Hematopoietic multipotent progenitor cell (in vitro differentiated cells): ENCODE data around the gene GOPC. TPM values are rescaled to one million over a fixed set of nuclear protein-coding genes. Genes with fewer than 3 reads are reported as not detected.

Source experiments
- DNase-seq, 3 donors: peaks; one replicate each; pipeline ENCODE4 v3.0.0-alpha.2; 2011 to 2015; ENCODE audit warnings: low read depth in 2 of 3, low spot score in 2 of 3
- total RNA-seq: library from RNA; depleted of rRNA; stranded (reverse); fragments of >200 nt; gene quantifications from one replicate; pipeline ENCODE4 v1.2.3, GENCODE V29; 2012

GOPC gene
- total RNA-seq, 1 donor = 12.9 TPM

DNA sequence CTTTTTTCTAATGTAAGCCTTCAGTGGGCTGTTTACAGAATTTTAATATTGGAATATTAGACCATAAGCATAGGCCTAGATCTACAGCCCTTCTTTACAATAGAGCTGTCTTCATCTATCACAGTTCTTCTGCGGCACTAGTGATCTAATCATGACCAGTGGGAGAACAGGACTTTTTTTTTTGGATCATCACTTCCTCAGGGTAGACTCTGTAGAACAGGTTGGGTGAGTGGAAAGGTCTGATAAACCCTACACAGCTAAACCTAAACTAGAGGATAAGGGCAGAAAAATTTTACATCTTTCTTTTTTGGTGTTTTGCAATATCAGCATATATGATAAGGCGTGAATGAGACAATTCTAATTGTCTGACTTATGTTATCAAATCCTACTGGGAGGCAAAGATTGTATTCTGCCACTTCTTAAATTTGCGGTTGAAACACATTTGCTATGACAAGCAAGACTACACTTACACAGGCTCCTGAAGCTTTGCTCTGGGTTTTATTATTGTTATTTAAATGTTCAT, 52.2 kb downstream of the GOPC start:
- DNase-seq = no peak

GRCh38 chr6:117549611-117550010, 52.7 kb downstream of the GOPC start:
- no peak for DNase-seq

GRCh38 chr6:117548797-117549301, 53.5 kb downstream of the GOPC start:
- DNase-seq = no peak

DNA sequence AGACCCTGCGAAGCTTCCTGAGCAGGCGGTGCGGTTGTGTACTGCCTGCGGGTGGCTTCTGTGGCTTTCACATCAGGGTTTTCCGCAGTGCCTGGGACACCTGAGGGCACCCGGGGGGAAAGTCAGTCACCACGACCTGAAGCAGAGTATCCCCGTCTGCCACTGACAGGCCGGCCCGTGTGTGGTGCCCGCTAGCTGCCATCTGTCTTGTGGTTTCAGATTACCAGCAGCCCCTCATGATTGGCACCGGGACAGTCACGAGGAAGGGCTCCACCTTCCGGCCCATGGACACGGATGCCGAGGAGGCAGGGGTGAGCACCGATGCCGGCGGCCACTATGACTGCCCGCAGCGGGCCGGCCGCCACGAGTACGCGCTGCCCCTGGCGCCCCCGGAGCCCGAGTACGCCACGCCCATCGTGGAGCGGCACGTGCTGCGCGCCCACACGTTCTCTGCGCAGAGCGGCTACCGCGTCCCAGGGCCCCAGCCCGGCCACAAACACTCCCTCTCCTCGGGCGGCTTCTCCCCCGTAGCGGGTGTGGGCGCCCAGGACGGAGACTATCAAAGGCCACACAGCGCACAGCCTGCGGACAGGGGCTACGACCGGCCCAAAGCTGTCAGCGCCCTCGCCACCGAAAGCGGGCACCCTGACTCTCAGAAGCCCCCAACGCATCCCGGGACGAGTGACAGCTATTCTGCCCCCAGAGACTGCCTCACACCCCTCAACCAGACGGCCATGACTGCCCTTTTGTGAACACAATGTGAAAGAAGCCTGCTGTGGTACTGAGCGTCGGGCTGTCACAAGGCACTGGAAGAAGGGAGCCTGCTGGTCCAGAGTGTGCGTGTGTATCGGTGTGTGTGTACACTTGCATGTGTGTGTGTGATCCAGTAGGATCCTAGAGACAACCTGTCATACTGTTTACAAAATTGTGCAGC, 54.4 kb downstream of the GOPC start:
- peak in 2 of 3 donors; percentile 71 to 82 for DNase-seq

DNA sequence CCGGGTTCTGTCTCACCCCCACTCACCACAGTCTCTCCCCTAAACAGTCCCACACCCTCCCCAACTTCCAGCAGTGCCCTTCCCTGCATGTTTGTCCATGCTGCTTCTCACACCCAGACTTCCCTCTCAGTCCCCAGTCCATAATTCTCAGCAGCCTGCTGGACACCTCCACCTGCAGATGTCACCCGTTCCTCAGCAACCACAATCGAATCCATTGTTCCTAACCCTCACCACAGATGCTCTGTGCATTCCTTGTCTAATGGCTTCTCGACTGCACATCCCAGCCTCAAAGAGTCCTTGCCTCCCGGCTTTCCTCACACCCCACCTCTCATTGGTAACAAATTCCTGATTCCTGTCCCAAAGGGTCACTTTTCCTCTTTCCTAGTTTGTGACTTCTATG, 55.6 kb downstream of the GOPC start:
- no peak for DNase-seq

DNA sequence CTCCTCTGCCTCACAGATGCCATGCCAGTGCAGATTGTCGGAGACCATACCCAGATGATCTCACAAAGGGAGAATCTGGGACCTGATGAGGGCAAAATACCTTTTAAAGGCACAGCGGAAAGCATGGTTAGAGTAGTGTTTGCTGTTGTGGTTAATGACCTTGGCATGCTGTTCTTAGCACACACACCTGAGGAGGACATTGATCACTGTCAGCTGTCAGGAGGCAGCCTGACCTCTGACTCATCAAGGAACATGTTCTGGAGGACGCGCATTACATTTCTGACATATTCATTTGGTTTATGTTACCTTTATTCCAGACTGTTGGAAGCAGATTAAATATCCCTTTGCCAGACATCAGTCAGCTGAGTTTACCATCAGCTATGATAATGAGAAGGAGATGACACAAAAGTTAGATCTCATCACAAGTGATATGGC, 57.1 kb downstream of the GOPC start:
- DNase-seq = no peak

DNA sequence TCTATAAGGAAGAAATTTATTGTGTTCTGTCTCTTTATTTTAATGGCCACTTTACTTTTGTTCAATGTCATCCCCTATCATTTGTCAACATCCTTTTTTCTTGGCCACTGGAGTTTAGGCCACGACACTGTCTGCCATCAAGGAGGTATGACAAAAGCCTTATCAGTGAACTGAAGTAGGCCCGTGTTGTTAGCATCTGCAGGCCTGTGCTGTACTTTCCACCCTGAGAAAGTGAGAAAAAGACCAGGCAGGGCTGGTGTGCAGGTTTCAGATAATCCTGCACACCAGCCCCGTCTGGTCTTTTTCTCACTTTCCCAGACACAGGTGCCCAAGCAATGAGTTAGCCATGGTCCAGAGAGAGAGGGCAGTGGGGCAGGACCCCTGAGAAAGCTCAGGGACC, 57.6 kb downstream of the GOPC start:
- no peak for DNase-seq

DNA sequence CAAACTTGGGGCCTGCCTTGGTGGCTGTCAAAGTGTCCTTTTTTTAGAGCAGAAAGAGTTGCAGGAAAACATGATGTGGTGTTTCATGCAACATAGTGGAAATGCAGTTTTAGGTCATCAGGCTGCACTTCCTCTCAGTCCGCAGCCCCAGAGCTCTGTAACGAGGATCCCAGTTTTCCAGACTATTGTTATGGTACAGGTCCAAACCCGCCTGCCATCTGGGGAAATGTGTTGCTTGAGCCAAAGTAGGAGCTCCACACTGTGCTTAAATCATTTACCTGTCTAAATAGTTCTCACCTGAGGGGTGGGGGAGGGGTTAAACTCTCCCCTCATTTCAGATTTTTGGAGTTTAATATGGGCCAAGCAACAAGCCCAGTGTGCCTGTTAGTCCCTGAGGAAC, 59.8 kb downstream of the GOPC start:
- DNase-seq = no peak

- DNase-seq = no peak
Observed at GRCh38 chr6:117540670-117541069, 61.6 kb downstream of the GOPC start.

- DNase-seq = no peak
Observed at GRCh38 chr6:117538615-117539014, 63.7 kb downstream of the GOPC start.

- no peak for DNase-seq
Observed at GRCh38 chr6:117536317-117536716, 66.0 kb downstream of the GOPC start.

GRCh38 chr6:117534974-117535373, 67.3 kb downstream of the GOPC start:
- DNase-seq = no peak

- DNase-seq = no peak
Observed at GRCh38 chr6:117533775-117534174, 68.5 kb downstream of the GOPC start.

GRCh38 chr6:117531809-117532725, 70.2 kb downstream of the GOPC start:
- no peak for DNase-seq

GRCh38 chr6:117531346-117531745, 71.0 kb downstream of the GOPC start:
- DNase-seq = no peak

DNA sequence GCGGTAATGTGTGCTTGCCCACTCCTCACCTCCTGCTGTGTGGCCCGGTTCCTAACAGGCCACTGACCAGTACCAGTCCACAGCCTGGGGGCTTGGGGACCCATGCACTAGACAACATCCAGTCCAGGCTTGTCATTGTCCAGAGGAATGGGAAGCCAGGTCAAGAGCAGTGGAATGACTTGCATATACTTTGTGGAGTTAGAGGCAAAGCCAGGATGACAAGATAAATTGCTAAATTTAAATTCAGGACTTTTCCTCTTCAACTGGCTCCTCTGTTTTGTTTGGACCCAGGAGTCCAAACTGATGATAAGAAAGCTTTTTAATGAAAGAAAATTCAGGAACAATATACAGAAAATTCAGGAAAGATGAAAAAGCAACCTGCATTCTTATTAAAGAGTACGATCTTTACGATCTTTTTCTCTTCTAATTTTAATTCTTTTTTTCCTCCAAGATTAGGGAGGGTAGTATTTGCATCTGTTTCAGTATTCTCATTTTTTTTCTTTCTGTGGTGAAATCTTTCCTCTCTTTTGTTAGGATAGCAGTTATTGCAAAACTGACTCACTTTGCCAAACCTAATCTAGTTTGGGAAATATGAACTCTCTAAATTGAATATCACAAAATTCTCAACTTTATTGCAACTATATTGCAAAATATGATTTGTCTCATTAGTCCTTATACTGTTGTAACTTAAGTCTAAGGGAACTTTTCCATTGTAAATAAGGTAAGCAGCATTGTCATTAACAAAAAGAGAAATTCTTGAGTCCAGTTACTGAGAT, 71.7 kb downstream of the GOPC start:
- no peak for DNase-seq

DNA sequence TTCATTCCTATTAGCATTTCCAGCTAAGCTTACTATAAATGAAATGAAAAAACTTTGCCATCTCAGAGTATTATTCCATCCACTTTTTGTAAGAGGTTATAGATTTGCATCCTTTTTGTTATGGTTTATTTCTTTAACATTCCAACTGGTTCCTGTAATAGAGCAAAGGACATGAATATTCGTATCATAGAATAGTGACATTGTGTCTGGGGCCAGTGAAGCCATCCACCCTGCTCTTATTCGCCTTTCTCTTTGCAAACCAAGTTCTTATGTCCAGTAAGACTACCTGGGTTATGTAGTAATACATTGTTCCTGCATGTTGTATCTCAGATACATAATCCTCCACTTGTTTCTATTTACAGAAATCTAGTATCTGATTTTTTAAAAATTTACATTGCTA, 76.7 kb downstream of the GOPC start:
- no peak for DNase-seq

DNA sequence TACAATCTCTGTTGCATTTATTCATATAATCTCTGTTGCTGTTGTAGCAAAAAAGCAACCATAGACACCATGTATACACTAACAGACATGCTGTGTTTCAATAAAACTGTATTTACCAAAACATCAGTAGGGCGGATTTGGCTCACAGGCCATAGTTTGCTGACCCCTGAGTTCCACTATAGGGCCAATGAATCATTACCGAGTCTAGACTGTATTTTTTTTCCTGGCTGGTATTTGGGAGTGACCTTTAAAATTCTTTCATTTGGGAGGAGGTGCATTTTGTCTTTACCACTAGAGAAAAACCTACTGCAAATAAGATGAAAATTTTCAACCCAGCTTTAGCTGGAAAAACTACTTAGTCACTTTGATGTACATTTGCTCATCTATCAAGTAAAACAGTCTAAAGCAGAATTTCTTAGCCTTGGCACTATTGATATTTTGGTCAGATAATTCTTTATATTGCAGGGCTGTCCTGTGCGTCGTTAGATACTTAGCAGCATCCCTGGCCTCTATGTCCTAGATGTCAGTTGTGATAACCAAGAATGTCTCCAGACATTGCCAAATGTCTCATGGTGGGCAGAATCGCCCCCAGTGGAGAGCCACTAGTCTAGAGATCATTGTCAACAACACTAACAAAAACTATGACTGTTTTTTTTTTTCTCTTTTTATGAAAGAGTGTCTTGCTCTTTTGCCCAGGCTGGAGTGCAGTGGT, 80.4 kb downstream of the GOPC start:
- no peak for DNase-seq

- DNase-seq = no peak
Observed at GRCh38 chr6:117520603-117521395, 81.5 kb downstream of the GOPC start.
